Natural killer cell (primary cell): ENCODE results near the gene TRIM9. TPM values are rescaled to one million over a fixed set of nuclear protein-coding genes. Genes with fewer than 3 reads are reported as not detected.

Source experiments
- ATAC-seq, 3 donors: fragments of 150-1000 bp in 2 of 3; fragments of 200-7000 bp in 1 of 3; cut with Tn5 transposase; 1 replicate in 1 of 3; 2 replicates in 2 of 3; pipeline ENCODE4 v1.10.0; 2021; ENCODE audit warnings: mild to moderate bottlenecking in 2 of 3, moderate library complexity in 2 of 3
- DNase-seq, 2 donors: peaks; one replicate each; pipeline versions ENCODE4 v3.0.0 to v3.0.0-alpha.2; 2013 to 2021; ENCODE audit warnings: mixed read lengths in 1 of 2
- H3K27ac ChIP-seq: one replicate; pipeline ENCODE4 v1.5.1; 2013; ENCODE audit warnings: mild to moderate bottlenecking, low read length
- H3K27me3 ChIP-seq: one replicate; pipeline ENCODE4 v1.6.1; 2013; ENCODE audit warnings: low read length; ENCODE audit not compliant: control insufficient read depth, insufficient read depth
- H3K36me3 ChIP-seq: one replicate; pipeline ENCODE4 v1.6.1; 2013; ENCODE audit warnings: low read length; ENCODE audit not compliant: control insufficient read depth, insufficient read depth
- H3K4me1 ChIP-seq: one replicate; pipeline ENCODE4 v1.6.1; 2013; ENCODE audit warnings: low read length; ENCODE audit not compliant: control insufficient read depth, insufficient read depth
- H3K4me3 ChIP-seq: one replicate; pipeline ENCODE4 v1.5.1; 2013; ENCODE audit warnings: low read length
- H3K9me3 ChIP-seq: one replicate; pipeline ENCODE4 v1.6.1; 2013; ENCODE audit warnings: low read length; ENCODE audit not compliant: control insufficient read depth, insufficient read depth
- H3K27ac Mint-ChIP-seq, 2 donors: one replicate each; pipeline ENCODE4 v1.8.0; 2022; ENCODE audit warnings: mild to moderate bottlenecking in 2 of 2, mixed read lengths in 2 of 2, moderate library complexity in 1 of 2
- H3K27me3 Mint-ChIP-seq, 2 donors: one replicate each; pipeline ENCODE4 v1.8.0; 2022; ENCODE audit warnings: low read depth in 2 of 2, mixed read lengths in 2 of 2
- H3K36me3 Mint-ChIP-seq: one replicate; pipeline ENCODE4 v1.8.0; 2022; ENCODE audit warnings: mixed read lengths
- H3K4me1 Mint-ChIP-seq, 2 donors: one replicate each; pipeline ENCODE4 v1.8.0; 2022; ENCODE audit warnings: mixed read lengths in 2 of 2
- H3K4me3 Mint-ChIP-seq: one replicate; pipeline ENCODE4 v1.8.0; 2022; ENCODE audit warnings: mild to moderate bottlenecking, moderate library complexity, mixed read lengths
- H3K9me3 Mint-ChIP-seq, 2 donors: one replicate each; pipeline ENCODE4 v1.8.0; 2022; ENCODE audit warnings: mixed read lengths in 2 of 2
- WGBS: methylation state at CpG from one replicate; pipeline ENCODE4 v1.1.7; 2013; ENCODE audit warnings: missing lambda C conversion rate; ENCODE audit not compliant: insufficient coverage; 5-methylcytosine and 5-hydroxymethylcytosine counted together
- intact Hi-C: fragments of 100-400 bp; cut with micrococcal nuclease; formaldehyde crosslinking; loops from one replicate; pipeline ENCODE4 v1.14.2; 2022
- total RNA-seq, 4 donors: library from RNA; stranded (reverse); fragments of 120-200 nt in 1 of 4; gene quantifications; one replicate each; pipeline versions ENCODE4 v1.2.3 to v1.2.4, GENCODE V29; 2013 to 2022
- TF ChIP-seq, protein P1 (sequence below): fragments of 200-600 bp; IDR thresholded peaks from one replicate; pipeline ENCODE4 v1.8.0; 2022; ENCODE audit warnings: antibody characterized with exemption

Gene TRIM9
- total RNA-seq, 3 donors from 2014 or later (not counting 1 experiment from before 2014, with no cell fraction given): 0.25 to 0.40 (median 0.35) TPM

DNA sequence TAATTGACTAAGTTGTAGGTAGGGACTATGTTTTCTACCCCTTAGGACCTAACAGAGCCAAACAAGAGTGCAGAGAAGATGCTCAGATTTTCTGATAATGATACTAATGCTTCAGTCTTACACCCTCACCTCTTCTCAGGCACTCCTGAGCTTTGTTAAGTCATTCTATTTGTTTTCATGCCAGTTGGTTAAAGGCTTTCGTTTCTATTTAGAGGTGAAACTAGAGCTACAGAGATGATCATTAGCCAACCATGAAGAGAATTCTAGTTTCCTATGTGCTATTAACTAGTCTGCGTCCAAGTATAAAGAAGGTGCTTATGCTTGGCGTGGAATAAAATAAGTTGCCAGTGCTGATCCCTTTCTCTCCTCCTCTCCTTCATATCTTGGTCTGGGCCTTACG, 116.0 kb downstream of the TRIM9 start:
- no peak overlapping the region for H3K4me3 ChIP-seq
- Mint-ChIP-seq H3K4me1 (no peaks in the 10 kb centered on the region), H3K4me3 (no peak overlapping the region), H3K27ac (no peak overlapping the region), H3K9me3 (no peaks in the 10 kb centered on the region), H3K27me3 (peaks cover 5 to 9% of the 10 kb centered on the region in 2 donors), H3K36me3 (no peaks in the 10 kb centered on the region)
- DNase-seq: no peak
- H3K27me3 ChIP-seq: no peaks in the 10 kb centered on the region
- H3K27ac ChIP-seq: no peak overlapping the region
- intact Hi-C loops: no loop called here
- no peaks in the 10 kb centered on the region for H3K9me3 ChIP-seq
- H3K4me1 ChIP-seq: no peaks in the 10 kb centered on the region
- ATAC-seq: no peak
- TF ChIP-seq, protein P1, sequence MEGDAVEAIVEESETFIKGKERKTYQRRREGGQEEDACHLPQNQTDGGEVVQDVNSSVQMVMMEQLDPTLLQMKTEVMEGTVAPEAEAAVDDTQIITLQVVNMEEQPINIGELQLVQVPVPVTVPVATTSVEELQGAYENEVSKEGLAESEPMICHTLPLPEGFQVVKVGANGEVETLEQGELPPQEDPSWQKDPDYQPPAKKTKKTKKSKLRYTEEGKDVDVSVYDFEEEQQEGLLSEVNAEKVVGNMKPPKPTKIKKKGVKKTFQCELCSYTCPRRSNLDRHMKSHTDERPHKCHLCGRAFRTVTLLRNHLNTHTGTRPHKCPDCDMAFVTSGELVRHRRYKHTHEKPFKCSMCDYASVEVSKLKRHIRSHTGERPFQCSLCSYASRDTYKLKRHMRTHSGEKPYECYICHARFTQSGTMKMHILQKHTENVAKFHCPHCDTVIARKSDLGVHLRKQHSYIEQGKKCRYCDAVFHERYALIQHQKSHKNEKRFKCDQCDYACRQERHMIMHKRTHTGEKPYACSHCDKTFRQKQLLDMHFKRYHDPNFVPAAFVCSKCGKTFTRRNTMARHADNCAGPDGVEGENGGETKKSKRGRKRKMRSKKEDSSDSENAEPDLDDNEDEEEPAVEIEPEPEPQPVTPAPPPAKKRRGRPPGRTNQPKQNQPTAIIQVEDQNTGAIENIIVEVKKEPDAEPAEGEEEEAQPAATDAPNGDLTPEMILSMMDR: no peak
- WGBS: 74% methylated on average over 4 of the region's 4 CpGs
- H3K36me3 ChIP-seq: no peaks in the 10 kb centered on the region

DNA sequence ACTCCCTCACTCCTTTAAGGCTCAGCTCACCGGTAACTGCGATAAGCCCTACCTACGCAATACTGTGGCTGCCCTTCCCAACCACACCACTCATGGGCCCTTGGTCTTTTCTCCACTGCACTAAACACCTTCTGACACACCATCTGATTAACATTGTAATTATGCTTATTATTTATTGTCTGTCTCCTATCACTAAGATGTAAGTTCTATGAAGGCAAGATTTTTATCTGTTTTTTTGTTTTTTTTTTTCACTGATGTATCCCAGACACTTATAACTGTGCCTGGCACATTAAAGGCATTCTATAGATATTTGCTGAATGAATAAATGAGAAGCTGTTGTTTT, 116.4 kb downstream of the TRIM9 start:
- Histone ChIP-seq H3K4me1 (no peaks in the 10 kb centered on the region), H3K9me3 (no peaks in the 10 kb centered on the region), H3K27me3 (no peaks in the 10 kb centered on the region), H3K4me3 (no peak overlapping the region), H3K36me3 (no peaks in the 10 kb centered on the region), H3K27ac (no peak overlapping the region)
- Mint-ChIP-seq H3K27me3 (peaks cover 5 to 9% of the 10 kb centered on the region in 2 donors), H3K36me3 (no peaks in the 10 kb centered on the region), H3K4me3 (no peak overlapping the region), H3K4me1 (no peaks in the 10 kb centered on the region), H3K9me3 (no peaks in the 10 kb centered on the region), H3K27ac (no peak overlapping the region)
- 93% methylated on average over 3 of the region's 3 CpGs for WGBS
- ATAC-seq (no peak), DNase-seq (no peak)
- TF ChIP-seq, protein P1: no peak
- intact Hi-C loops: no loop called here

DNA sequence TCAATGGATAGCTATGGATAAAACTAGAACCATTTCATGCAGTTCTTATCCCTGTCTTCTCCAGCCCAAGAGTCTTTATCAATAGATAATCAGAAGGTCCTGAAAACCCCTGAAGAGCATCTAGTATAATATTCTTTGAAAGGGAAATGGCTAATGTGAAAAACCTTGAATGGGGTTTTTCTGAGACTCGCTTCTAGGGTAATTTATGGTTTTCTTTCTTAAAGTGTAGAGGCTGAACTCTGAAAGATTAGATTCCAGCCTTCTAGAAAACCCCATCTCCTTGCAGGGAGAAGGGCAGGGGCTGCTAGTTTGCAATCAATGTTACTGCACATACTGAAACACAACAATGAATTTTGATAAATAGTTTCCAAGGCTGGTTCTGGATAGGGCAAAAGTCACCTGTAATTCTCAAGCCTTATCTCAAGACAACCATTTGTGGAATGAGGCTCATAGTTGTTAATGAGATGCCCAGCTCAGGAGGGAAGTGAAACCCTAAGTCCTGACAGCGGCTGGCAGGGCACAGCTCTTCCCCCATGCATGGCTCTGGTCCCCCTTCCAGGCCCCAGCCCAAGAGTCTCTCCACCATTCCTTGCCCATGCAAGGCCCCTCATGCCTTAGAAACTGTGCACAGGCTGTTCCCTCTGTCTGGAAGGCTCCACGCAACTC, 116.9 kb downstream of the TRIM9 start:
- no peak overlapping the region for H3K4me3 Mint-ChIP-seq
- H3K27ac Mint-ChIP-seq: no peak overlapping the region
- H3K4me1 ChIP-seq: no peaks in the 10 kb centered on the region
- 66% methylated on average over 2 of the region's 3 CpGs for WGBS
- H3K27me3 Mint-ChIP-seq: peaks cover 5 to 9% of the 10 kb centered on the region in 2 donors
- no peak for ATAC-seq
- H3K4me3 ChIP-seq: no peak overlapping the region
- no peak overlapping the region for H3K27ac ChIP-seq
- no peaks in the 10 kb centered on the region for H3K27me3 ChIP-seq
- H3K4me1 Mint-ChIP-seq: no peaks in the 10 kb centered on the region
- no peaks in the 10 kb centered on the region for H3K9me3 Mint-ChIP-seq
- no peaks in the 10 kb centered on the region for H3K36me3 ChIP-seq
- no peak for DNase-seq
- H3K9me3 ChIP-seq: no peaks in the 10 kb centered on the region
- TF ChIP-seq, protein P1: no peak
- H3K36me3 Mint-ChIP-seq: no peaks in the 10 kb centered on the region
- intact Hi-C loops: no loop called here

DNA sequence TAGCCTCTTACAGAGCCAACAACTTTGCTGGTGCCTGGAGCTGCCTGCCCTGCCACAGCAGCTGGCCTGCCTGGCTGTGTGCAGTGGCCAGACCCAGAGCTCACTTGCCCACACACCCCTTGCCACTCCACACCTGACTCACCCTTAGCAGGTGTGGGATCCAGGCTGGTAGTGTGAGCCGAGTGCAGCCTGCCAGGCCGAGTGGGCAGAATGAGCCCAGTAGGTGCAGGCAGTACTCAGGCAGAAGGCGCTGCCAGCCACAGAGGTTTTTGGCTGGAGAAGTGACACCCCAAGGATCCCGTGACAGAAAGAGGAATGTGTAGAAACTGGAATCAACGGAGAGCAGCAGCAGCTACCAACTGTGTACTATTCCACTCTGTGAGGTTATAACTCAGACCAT, 120.8 kb downstream of the TRIM9 start:
- no peaks in the 10 kb centered on the region for H3K36me3 Mint-ChIP-seq
- peaks cover 5% of the 10 kb centered on the region in 2 donors for H3K27me3 Mint-ChIP-seq
- Histone ChIP-seq H3K27ac (no peak overlapping the region), H3K27me3 (no peaks in the 10 kb centered on the region), H3K9me3 (no peaks in the 10 kb centered on the region), H3K4me3 (no peak overlapping the region), H3K4me1 (no peaks in the 10 kb centered on the region), H3K36me3 (no peaks in the 10 kb centered on the region)
- ATAC-seq (no peak), DNase-seq (no peak)
- 91% methylated on average over 5 of the region's 5 CpGs for WGBS
- no peak overlapping the region for H3K4me3 Mint-ChIP-seq
- H3K4me1 Mint-ChIP-seq: no peaks in the 10 kb centered on the region
- TF ChIP-seq, protein P1: no peak
- no peaks in the 10 kb centered on the region for H3K9me3 Mint-ChIP-seq
- H3K27ac Mint-ChIP-seq: no peak overlapping the region
- intact Hi-C loops: no loop called here
